Keratinocyte (primary cell): ENCODE measurements around the gene ZNF107. TPM values are rescaled to one million over a fixed set of nuclear protein-coding genes. Genes with fewer than 3 reads are reported as not detected.

Experiments used
- DNase-seq: peaks from one replicate; pipeline ENCODE4 v3.0.0-alpha.2; 2011; ENCODE audit warnings: low read depth, missing footprints, low spot score
- FAIRE-seq: peaks from 2 replicates; lab custom pipeline; 2011; peaks lifted over from hg19 to GRCh38; lab: Jason Lieb, UNC
- H2AFZ ChIP-seq: 2 replicates; pipeline ENCODE4 v1.6.0; 2012; ENCODE audit warnings: low read length, control low read depth, inconsistent platforms; ENCODE audit not compliant: control insufficient read depth
- H3K27ac ChIP-seq: 2 replicates; pipeline ENCODE4 v1.5.1; 2011; ENCODE audit warnings: low read length; ENCODE audit not compliant: control insufficient read depth, insufficient read depth
- H3K27me3 ChIP-seq: 3 replicates; pipeline ENCODE4 v1.6.0; 2011; ENCODE audit warnings: low read length; ENCODE audit not compliant: control insufficient read depth, insufficient read depth; ENCODE audit errors: extremely low read depth
- H3K36me3 ChIP-seq, 2 experiments: 2 replicates in 1 of 2; 3 replicates in 1 of 2; pipeline ENCODE4 v1.5.1; 2011; ENCODE audit warnings: low read length in 2 of 2, mild to moderate bottlenecking in 1 of 2; ENCODE audit not compliant: control insufficient read depth in 2 of 2, insufficient read depth in 2 of 2; ENCODE audit errors: extremely low read depth in 1 of 2
- H3K4me1 ChIP-seq: 3 replicates; pipeline ENCODE4 v1.5.1; 2011; ENCODE audit warnings: low read length; ENCODE audit not compliant: control insufficient read depth, insufficient read depth; ENCODE audit errors: extremely low read depth
- H3K4me2 ChIP-seq: 3 replicates; pipeline ENCODE4 v1.6.0; 2011; ENCODE audit warnings: low read depth, low read length; ENCODE audit not compliant: control insufficient read depth, insufficient read depth; ENCODE audit errors: extremely low read depth
- H3K4me3 ChIP-seq, 3 experiments: fragments of 200-600 bp in 1 of 3; sonication (generic) in 1 of 3; 2 replicates in 2 of 3; 3 replicates in 1 of 3; pipeline ENCODE4 v1.5.1; 2011 to 2016; ENCODE audit warnings: low read length in 3 of 3, mild to moderate bottlenecking in 3 of 3, control low read depth in 2 of 3, inconsistent platforms in 1 of 3, low read depth in 1 of 3, mixed read lengths in 1 of 3, mixed run types in 1 of 3, moderate library complexity in 1 of 3; ENCODE audit not compliant: control insufficient read depth in 2 of 3, insufficient read depth in 2 of 3; ENCODE audit errors: extremely low read depth in 1 of 3
- H3K79me2 ChIP-seq: 2 replicates; pipeline ENCODE4 v1.6.0; 2012; ENCODE audit warnings: low read length; ENCODE audit not compliant: control insufficient read depth, insufficient read depth
- H3K9ac ChIP-seq: 3 replicates; pipeline ENCODE4 v1.6.0; 2011; ENCODE audit warnings: low read length; ENCODE audit not compliant: control insufficient read depth, insufficient read depth; ENCODE audit errors: extremely low read depth
- H3K9me1 ChIP-seq: 3 replicates; pipeline ENCODE4 v1.6.0; 2011; ENCODE audit warnings: low read length; ENCODE audit not compliant: control insufficient read depth, insufficient read depth; ENCODE audit errors: extremely low read depth
- H3K9me3 ChIP-seq: 2 replicates; pipeline ENCODE4 v1.5.1; 2012; ENCODE audit warnings: low read depth, low read length; ENCODE audit not compliant: control insufficient read depth
- H4K20me1 ChIP-seq: 3 replicates; pipeline ENCODE4 v1.6.0; 2011; ENCODE audit warnings: low read length; ENCODE audit not compliant: control insufficient read depth, insufficient read depth; ENCODE audit errors: extremely low read depth
- CTCF ChIP-seq, 3 experiments: IDR thresholded peaks in 1 of 3; conservative IDR thresholded peaks in 1 of 3; optimal IDR thresholded peaks in 1 of 3; 2 replicates in 2 of 3; 3 replicates in 1 of 3; pipeline versions ENCODE3 to v1.5.1; 2011; ENCODE audit warnings: low read length in 3 of 3, mild to moderate bottlenecking in 3 of 3, moderate library complexity in 2 of 3, control low read depth in 1 of 3, inconsistent platforms in 1 of 3; ENCODE audit not compliant: insufficient read depth in 2 of 3; ENCODE audit errors: extremely low read depth in 1 of 3
- EZH2 ChIP-seq: IDR thresholded peaks from one replicate; pipeline ENCODE4 v1.6.1; 2012; ENCODE audit warnings: inconsistent platforms, mild to moderate bottlenecking, low read length, moderate library complexity
- dilution Hi-C: fragments of 300-500 bp; cut with MboI; formaldehyde crosslinking; loops from one replicate; pipeline ENCODE4 v1.7.0; 2020; ENCODE audit warnings: low sequenced_read_pairs; ENCODE audit not compliant: extremely low pct_ligation_motif_present
- polyA plus RNA-seq, 5 experiments: library from polyadenylated mRNA; depleted of rRNA in 3 of 5; stranded (reverse) in 3 of 5; stranded (forward) in 1 of 5; unstranded in 1 of 5; fragments of >200 nt; gene quantifications; 1 replicate in 1 of 5; 2 replicates in 3 of 5; 3 replicates in 1 of 5; pipeline versions ENCODE4 v1.2.1 to v1.2.3, GENCODE V29; 2011 to 2012; ENCODE audit warnings: missing spikeins in 2 of 5, low read depth in 1 of 5, low replicate concordance in 1 of 5
- small RNA-seq, 3 experiments: library from RNA; depleted of rRNA; stranded (forward); fragments of <200 nt; gene quantifications; one replicate each; pipeline ENCODE3, GENCODE V24; 2012; ENCODE audit warnings: low read depth in 3 of 3, low replicate concordance in 1 of 3; ENCODE audit not compliant: insufficient read length in 3 of 3

The ZNF107 gene
- polyA plus RNA-seq, 1 donor (not counting 4 experiments of a cell fraction or from before 2014, with no cell fraction given) = 5.5 TPM

GRCh38 chr7:64758151-64758550 lies 92.2 kb downstream of the ZNF107 start:
- TF ChIP-seq EZH2 (no peak), CTCF (optimal IDR thresholded peaks at IDR 0.05 in 1 of 3, IDR thresholded peaks at IDR 0.05 in 1 of 3, conservative IDR thresholded peaks at IDR 0.05 in 1 of 3; ENCODE audit: extremely low read depth in 1 of 3, insufficient read depth in 2 of 3, low read length in 3 of 3) (no peak)
- DNase-seq (no peak), FAIRE-seq (no peak)
- Histone ChIP-seq H4K20me1 (no peaks in the 10 kb centered on the region), H3K27me3 (no peaks in the 10 kb centered on the region), H3K4me2 (no peak overlapping the region), H3K9ac (no peak overlapping the region), H3K9me3 (no peaks in the 10 kb centered on the region), H3K9me1 (no peaks in the 10 kb centered on the region), H2AFZ (no peak overlapping the region), H3K79me2 (no peaks in the 10 kb centered on the region), H3K36me3 (no peaks in the 10 kb centered on the region), H3K4me1 (no peaks in the 10 kb centered on the region), H3K27ac (no peak overlapping the region), H3K4me3 (no peak overlapping the region)
- dilution Hi-C loops = no loop called here

Small RNAs within 50 kb of the gene (small RNA-seq; reads per million reads assigned to genes)
- 0.07 to 2.0 (median 0.50) reads per million in 3 experiments for gene MIR6839

Other genes with a start within 250 kb of the ZNF107 start
- gene ZNF680, start 103.1 kb upstream of the ZNF107 start, polyA plus RNA-seq = 1.9 to 4.5 TPM (median 2.6 TPM) in 3 replicates
- 2.9 to 6.3 TPM (median 5.2 TPM) in 3 replicates for gene ZNF138, start 128.3 kb downstream of the ZNF107 start, polyA plus RNA-seq
- 3.1 to 4.7 TPM (median 4.3 TPM) in 3 replicates for gene ZNF273, start 237.1 kb downstream of the ZNF107 start, polyA plus RNA-seq